Measurements from ENCODE around the gene CABP1.
"Not testable (repeated sequence)": the region's sequence is repeated elsewhere in the genome, so short reads cannot be mapped to it uniquely, and the experiment has no call there.

Gene CABP1

DNA sequence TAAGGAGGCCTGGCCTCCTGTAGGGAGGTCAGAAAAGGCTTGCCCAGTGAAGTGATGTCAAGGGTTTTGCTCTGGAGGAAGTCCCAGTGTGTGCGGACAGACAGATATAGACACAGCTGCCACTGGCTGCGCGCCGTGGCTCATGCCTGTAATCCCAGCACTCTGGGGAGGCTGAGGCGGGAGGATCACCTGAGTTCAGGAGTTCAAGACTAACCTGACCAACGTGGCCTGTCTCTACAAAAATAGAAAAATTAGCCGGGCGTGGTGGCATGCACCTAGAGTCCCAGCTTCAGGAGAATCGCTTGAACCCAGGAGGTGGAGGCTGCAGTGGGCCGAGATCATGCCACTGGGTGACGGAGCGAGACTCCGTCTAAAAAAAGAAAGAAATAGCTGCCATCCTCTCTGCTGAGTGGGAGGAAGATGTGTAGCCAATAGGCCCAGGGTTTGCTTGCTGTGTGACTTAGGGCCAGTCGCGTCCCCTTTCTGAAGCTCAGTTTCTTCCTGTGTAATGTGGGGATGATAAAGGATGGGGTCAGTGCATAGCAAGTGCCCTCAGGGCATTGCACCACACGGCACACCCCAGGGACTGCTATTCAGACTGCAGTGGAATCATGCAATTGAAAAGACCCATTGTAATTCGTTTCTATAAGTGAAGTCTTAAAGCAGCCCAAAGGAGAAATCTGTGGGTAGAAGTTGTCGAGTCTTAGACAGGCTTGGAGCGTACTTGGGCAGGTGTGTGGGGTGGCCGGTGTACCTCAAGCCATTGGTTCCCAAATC is 27.9 kb downstream of the CABP1 start:
- no peak for DNase-seq

DNA sequence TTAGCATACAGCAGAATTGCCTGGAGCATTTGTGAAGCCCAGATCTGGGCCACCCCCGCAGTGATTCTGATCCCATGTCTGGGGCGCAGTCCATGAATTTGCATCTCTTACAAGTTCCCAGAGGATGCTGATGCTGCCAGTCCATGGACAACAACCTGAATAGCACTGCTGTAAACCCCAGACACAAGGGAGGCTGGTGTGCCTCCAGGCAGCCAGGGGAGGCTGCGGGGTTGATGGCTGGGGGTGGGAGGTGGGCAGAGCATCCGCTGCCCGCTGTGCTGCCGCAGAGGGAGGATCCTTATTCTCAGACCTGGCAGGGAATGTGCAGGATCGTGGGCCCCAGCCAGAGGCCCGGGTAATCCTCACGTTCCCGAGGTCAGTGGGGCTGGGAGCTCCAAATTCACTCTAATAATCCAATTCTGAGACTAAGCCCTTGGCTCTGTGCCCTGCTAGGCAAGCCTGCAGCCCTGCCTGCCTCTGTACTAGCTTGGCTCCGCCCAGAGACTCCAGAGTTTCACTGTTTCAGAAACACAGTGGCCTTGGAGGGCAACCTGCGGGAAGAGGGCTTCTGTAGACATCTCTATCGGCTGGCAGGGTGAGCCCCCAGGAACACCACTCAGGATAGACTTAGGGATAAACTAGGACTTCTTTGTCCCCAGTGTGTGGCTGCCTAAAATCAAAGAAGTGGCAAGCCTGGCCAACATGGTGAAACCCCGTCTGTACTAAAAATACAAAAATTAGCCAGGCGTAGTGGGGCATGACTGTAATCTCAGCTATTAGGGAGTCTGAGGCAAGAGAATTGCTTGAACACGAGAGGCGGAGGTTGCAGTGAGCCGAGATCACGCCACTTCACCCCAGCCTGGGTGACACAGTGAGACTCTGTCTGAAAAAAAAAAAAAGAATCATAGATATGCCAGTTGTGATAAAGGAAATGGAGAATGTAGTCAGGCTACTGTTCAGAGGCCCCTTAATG is 28.7 kb downstream of the CABP1 start:
- peak; percentile 23 for DNase-seq

DNA sequence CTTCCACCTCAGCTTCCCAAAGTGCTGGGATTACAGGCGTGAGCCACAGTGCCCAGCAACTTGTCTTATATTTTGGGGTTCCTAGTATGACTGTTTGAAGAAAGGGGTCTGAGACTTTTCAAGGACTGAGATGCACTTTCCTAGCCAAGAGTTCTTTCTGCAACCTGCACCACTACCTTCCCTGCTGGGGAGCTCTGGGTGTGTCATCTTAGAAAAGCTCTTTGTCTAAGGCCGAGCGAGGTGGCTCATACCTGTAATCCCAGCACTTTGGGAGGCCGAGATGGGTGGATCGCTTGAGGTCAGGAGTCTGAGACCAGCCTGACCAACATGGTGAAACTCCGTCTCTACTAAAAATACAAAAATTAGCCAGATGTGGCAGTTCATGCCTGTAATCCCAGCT is 29.8 kb downstream of the CABP1 start:
- DNase-seq, result not testable (repeated sequence)

DNA sequence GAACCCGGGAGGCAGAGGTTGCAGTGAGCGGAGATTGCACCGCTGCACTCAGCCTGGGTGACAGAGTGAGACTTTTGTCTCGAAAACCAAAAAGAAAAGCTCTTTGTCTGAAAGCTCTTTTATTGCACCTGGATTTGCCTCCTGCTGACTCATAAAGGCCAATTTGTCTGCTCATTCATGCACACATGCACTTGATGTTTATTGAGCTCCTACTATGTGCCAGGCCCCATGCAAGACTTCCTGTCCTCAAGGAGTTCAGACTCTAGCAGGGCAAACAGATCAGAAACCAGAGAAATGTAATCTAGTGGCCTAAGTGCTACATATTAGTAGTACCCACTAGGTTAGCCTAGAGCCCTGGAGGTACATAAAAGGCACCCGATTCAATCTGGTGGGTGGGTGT is 30.2 kb downstream of the CABP1 start:
- no peak for DNase-seq

DNA sequence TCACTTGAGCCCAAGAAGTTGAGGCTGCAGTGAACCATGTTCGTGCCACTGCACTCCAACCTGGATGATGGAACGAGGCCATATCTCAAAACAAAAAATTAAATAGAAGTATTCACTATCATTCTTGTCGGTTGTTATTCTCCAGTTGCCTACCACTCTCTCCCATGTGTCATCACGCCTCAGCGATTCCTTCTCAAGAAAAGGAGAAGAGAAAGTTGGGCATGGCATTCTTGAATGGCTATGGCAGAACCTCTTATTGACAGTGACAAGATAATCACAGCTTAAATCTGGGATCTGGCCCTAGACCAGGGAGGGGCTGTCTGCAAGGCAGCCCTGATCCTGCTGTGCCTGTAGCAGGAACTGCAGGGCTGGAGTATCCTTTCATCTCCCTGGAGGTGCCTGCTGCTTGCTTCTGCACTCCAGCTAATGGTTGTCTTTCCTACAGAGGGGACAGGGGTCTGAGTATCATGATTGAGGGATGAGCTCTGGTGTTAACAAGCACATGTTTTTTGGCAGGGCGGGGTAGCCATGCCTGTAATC is 33.7 kb downstream of the CABP1 start:
- no peak for DNase-seq

DNA sequence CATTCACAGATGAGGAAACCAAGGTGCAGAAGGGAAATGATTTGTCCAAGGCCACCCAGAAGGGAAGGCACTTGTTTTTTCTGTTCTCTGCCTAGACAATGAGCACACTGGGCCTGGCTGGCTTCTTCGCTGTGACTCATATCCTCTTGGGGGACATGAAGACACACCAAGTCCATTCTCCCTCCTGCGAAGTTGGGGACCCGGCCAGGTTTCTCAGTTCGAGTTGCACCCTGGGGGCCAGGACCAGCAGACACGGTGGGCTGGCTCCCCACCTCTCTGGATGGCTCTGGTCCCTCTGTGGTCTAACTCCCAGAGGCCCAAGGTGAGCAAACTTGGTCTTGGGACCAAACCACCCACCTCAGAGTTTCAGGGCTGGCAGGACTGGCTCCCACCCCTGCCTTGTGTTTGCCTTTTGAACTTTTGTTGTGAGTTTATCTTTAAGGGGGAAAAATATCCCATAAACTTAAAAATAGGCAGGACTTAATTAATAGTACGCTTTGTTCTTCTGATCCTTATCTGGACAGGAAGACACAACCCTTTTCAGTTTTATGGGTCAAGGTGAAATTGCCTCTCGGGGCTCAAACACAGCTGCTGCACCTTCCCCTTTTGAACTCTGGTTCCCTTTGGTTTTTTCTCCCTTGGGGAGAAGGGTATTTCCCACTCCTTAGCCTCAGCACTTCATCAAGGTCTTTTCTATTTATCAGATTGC is 37.5 kb downstream of the CABP1 start:
- DNase-seq, result no peak

DNA sequence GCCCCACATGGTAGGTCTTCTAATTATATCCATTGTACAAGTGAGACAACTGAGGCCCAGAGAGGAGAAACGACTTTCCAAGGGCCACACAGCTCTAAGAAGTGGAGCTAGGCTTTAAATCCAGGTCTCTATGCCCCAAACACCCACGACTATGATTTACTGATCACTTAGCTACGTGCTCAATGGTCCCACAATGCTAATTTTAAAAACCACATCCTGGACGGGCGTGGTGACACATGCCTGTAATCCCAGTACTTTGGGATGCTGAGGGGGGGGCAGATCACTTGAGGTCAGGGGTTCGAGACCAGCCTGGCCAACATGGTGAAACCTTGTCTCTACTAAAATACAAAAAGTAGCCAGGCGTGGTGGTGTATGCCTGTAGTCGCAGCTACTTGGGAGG is 38.1 kb downstream of the CABP1 start:
- DNase-seq, result no peak

DNA sequence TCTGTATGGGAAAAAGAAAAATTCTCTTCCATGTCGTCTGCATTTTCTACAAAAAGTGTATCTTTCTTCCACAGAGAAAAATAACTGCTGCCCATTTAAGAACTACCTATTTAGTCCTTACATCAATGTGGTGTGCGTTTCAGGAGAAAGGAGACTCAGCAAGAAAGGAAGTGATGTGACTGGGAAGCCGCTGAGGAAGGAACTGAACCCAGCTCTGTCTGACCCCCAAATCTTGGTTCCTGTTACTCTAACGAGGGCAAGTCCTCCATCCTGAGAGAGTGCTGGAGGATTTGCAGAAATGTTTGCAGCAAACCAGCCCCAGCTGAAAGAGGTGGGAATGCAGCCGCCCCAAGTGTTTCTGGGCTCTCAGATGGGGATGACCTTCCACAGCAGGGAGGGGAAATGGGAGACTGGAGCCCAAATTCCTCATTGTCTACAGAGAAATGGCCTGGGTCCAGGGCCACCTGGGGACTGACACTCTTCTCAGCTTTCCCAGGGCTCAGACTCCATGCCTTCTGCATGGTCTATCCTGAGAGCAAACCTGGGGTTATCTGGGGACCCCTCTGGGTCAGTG is 39.8 kb downstream of the CABP1 start:
- no peak for DNase-seq

DNA sequence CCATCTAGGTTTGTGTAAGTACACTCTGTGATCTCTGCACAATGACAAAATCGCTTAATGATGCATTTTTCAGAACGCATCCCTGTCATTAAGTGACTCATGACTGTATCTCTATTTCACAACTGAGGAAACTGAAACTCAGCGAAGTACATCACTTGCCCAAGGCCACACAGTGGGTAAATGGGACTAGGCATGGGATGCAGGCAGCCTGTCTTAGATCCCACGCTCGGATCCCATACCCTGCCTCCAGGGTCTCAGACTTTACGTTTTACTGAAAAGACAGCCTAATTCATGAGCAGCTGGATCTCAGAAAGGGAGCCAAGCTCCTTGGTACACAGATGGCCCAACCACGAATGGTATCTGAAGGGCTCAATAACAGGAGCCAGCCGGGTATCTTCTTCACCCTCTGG is 44.1 kb downstream of the CABP1 start:
- DNase-seq, result no peak

DNA sequence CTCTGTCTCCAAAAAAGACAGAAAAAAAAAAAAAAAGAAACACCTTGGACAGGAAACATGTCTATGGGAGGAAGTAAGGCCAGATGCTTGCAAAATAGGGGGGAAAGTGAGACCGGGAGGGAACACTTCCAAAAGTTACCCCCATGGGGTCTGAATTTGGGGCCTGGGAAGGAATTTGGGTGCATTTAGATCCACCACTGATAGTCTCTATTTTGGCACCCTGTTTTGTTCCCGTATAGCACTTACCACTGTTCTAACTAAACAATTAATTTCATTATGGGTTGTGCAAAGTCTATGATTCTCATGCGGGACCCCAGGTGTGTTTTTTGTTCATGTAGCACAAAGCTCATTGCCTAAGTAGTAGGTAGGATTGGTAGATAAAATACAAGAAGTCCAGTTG is 45.1 kb downstream of the CABP1 start:
- no peak for DNase-seq

DNA sequence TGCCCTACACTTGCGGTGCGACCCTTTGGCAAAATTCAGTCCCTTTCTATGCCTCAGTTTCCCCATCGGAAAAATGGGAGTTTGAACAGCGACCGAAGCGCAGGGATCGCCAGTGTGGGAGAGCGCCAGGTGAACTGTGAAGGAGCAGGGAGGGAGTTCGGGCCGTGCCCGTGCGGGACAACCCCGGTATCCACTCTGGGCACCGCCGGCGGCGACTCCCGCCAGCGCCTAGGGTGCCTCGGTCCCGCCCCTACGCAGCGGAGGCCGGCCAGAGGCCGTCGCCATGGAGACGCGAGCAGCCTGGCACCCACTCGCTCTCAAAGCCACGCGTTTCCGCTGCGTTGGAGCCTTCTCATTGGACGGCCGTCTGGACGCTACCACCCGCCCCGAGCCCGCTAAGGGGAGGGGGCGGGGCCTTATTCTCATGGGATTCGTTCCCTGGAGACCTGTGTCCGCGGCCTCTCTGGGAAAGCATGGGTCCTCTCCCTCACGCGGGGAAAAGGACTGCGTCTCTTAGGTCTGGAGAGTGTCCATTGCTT is 45.8 kb downstream of the CABP1 start:
- peak; percentile 89 for DNase-seq

DNA sequence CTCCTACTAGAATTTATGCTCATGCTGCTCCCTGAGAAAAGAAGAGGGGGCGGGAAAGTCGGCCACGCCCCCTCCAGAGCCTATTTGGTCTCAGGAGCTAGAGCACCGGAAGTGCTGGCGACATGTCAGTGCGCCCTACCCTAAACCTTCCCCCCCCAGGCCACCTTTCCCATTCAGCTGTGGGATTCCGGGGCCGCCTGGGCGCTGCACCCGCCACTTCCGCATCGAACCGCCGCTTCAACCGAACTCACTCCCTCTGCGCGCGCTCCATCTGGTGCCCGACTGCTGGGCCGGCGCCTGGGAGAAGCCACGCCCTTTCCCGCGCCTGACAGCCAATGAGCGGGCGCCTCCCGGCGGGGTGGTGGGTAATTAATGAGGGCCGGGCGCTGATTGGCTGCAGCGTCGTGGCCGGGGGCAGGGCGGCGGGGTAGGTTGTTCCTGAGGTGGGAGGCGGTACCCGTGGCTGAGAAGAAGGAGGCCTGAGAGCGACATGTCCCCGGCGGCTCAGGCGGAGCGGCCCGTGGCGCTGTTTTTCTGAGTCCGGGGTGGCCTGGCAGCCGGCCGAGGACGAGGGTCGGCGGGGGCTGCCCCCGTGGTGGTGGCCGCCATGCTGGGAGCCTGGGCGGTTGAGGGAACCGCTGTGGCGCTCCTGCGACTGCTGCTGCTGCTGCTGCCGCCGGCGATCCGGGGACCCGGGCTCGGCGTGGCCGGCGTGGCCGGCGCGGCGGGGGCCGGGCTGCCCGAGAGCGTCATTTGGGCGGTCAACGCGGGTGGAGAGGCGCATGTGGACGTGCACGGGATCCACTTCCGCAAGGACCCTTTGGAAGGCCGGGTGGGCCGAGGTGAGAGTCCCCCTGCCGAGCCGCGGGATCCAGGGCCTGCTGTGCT is 46.5 kb downstream of the CABP1 start, which contains the start of gene MLEC:
MLEC (plus strand) TSS at position 460 of the 888 bp plus-strand sequence; CDS start at position 608, 148 bp downstream.
- peak; percentile 96 for DNase-seq

DNA sequence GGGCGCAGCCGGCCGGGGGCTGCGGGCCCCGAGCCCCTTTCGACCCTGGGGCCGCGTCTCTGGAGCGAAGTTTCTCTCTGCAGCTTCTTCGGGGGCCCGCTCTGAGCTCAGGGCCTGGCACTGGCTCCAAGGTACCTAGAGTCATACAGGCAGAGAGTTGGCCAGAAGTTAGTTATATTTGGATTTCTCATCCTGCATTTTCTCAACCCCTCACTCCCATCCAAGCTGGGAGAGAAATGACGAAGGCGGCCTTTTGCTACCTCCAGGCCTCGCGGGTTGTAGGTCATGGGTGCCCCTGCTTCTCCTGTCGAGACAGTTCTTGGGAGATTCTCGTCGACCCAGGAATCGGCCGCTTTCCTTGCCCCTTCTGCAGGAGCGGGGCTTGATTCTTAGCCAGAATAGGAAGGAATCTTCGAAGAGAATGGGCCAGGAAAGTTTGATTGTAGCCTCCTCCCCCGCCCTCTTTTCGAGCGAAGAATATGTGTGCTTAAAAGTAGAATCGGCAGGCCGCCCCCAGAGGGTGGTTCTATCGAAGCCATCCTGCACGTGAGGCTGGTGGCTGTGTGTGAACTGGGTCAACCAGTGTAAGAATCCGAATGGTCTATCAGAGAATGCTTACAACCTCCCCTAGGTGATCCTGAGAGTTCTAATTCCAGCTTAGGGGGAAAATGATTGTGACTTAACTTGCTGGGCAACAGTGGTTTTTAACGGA is 47.3 kb downstream of the CABP1 start:
- no peak for DNase-seq

DNA sequence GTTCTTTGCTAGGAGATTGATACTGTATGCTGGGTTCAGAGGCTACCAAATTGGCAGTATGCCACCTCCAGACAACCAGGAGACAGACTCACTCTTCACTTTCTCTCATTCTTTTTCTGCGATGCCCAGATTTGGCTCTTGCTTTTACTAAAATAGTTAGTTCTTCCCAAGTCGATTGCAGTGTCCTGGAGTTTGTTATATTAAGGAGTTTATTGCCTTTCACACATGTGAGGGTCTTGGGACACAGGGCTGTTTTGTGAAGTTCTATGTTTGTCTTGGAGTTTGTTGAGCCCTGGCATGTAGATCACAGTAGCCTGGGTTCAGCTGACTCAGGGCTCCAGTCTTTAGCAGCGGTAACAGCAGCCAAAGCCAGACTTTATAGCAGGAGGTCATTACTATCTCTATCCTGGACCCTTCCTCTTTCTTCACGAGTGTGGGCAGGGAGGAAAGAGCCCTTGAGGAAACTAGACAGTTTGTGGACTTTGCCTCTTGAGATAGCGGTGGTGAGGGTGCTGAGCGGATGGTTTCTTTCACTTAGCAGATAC is 48.2 kb downstream of the CABP1 start:
- peak; percentile 33 for DNase-seq

DNA sequence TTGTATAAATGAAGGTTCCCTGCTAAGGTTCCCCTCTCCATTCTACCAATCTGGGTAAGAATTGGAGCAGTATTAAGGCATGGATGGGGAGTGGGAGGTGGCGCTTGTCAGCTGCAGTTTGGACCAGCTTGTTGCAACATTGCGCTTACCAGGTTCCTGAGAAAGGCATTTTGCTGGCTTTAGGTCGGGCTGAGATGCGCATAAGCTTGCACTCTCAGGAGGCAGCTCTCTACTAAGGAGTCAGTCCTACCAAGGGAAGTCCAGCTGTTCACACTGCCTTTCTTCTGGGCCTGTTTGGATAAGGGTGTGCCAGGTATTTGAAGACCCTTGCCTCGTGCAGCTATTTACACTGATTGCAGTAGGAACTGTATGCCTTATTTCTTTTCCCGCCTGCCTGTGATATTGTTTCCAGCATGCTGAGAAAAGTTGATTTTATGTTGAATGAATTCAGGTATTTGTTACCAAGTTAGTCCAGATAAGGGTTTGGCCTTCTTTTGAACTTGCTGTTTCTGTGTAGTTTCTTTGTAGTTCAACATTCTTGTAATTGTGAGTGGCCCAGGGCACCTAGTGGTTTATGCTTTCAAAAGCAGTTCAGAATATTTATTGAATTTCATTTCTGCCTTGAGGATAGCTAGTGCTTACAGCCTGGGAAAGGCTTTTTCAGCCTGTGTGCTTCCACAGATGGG is 49.1 kb downstream of the CABP1 start:
- no peak for DNase-seq

DNA sequence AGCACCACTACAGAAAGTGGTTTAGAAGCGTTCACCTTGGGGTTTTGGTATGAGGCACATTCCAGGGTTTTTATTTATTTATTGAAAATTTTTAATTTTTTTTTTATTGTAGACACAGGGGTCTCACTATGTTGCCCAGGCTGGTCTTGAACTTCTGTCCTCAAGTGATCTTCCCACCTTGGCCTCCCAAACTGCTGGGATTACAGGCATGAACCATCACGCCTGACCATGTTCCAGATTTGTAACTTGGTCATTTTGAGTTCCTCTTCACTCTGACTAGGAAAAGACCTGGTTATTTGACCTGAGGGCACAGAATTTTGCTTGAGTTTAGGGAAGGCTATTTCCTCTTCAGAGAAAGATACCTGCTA is 49.6 kb downstream of the CABP1 start:
- DNase-seq, result no peak

DNA sequence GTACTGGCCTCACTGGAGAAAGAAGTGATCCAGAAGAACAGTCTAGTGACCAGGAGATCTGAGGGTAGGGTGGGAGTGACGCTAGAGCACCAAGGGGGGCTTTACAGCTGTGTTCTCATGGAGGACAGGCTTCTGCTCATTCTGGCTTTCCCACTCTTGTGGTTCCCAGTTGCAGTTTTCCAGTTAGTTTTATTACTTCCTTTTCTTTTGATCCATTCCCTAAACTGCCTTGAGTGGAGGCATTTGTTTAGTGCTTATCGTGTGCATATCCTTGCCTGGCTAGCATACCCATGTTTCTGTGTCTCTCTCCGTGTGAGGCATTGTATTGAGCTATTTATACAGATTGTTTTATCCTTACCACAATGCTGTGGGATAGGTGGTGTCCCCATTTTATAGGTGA is 50.6 kb downstream of the CABP1 start:
- DNase-seq, result no peak

DNA sequence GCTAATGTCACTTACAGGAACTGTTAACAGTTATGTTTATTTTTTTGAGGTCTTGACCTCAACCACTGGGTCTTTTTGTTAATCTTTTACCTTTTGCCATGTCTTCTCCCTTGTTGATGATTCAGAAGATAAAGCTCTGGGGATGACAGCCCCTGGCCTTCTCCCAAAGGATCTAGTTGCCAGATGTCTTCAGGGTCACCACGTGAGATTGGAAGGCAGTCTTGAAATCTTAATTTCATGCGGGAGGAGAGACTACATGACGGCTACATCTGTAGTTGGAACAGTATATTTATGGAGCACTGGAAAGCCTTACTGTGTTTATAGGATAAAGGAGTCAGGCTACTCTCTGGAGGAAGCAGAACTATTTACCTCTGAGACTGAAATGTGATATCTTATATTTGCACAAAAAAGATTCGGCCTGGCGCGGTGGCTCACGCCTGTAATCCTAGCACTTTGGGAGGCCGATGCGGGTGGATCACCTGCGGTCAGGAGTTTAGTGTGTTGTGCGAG is 52.2 kb downstream of the CABP1 start:
- DNase-seq, result no peak

DNA sequence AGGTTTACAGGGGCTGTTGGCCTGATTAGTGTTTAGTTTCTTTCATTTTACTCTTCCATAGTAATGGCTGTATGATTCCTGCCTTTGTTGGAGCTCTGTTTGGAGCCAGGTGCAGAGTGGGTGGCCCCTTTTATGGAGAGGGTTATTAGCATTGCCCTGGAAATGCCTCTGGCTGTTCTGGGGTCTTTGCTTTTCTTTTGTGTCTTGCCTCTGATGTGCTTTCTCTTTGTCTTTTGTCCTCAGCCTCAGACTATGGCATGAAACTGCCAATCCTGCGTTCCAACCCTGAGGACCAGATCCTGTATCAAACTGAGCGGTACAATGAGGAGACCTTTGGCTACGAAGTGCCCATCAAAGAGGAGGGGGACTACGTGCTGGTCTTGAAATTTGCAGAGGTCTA is 53.4 kb downstream of the CABP1 start:
- no peak for DNase-seq

Data from DMS79 treated with DMSO at 0.1 percent for 48 hours (cell line).